ENCODE results near the gene CCDC190.
"Not testable (repeated sequence)": the region's sequence is repeated elsewhere in the genome, so short reads cannot be mapped to it uniquely, and the experiment has no call there.

Gene CCDC190

GRCh38 chr1:162876751-162877150 lies 15.8 kb upstream of the CCDC190 start:
- no peak for DNase-seq

GRCh38 chr1:162873671-162874666 lies 13.0 kb upstream of the CCDC190 start:
- DNase-seq, result peak; percentile 60 to 90

- no peak for DNase-seq
These were observed 12.0 kb upstream of the CCDC190 start for GRCh38 chr1:162872981-162873380.

- DNase-seq, result not testable (repeated sequence)
These were observed 10.4 kb upstream of the CCDC190 start for GRCh38 chr1:162871417-162871816.

- no peak for DNase-seq
These were observed 8.0 kb upstream of the CCDC190 start for GRCh38 chr1:162868972-162869371.

- no peak for DNase-seq
These were observed 650 bp upstream of the CCDC190 start for GRCh38 chr1:162861625-162862024.

GRCh38 chr1:162859191-162859590 lies 1.8 kb downstream of the CCDC190 start:
- no peak for DNase-seq

- DNase-seq, result no peak
These were observed 3.1 kb downstream of the CCDC190 start for GRCh38 chr1:162857850-162858249.

GRCh38 chr1:162856260-162856659 lies 4.7 kb downstream of the CCDC190 start:
- DNase-seq, result no peak

- DNase-seq, result no peak
These were observed 5.4 kb downstream of the CCDC190 start for GRCh38 chr1:162855461-162856150.

- DNase-seq, result peak; percentile 77 to 86
These were observed 6.6 kb downstream of the CCDC190 start for GRCh38 chr1:162854245-162854882.

- DNase-seq, result no peak
These were observed 9.6 kb downstream of the CCDC190 start for GRCh38 chr1:162851341-162851740.

- DNase-seq, result no peak
These were observed 11.3 kb downstream of the CCDC190 start for GRCh38 chr1:162849711-162850110.

- peak; percentile 81 for DNase-seq
These were observed 13.0 kb downstream of the CCDC190 start for GRCh38 chr1:162847839-162848453.

GRCh38 chr1:162846256-162847212 lies 14.4 kb downstream of the CCDC190 start:
- no peak for DNase-seq

- DNase-seq, result no peak
These were observed 16.8 kb downstream of the CCDC190 start for GRCh38 chr1:162844153-162844552.

GRCh38 chr1:162840250-162840839 lies 20.6 kb downstream of the CCDC190 start:
- no peak for DNase-seq

- no peak for DNase-seq
These were observed 22.1 kb downstream of the CCDC190 start for GRCh38 chr1:162838863-162839262.

GRCh38 chr1:162835157-162835899 lies 25.6 kb downstream of the CCDC190 start:
- DNase-seq, result no peak

GRCh38 chr1:162832470-162832869 lies 28.5 kb downstream of the CCDC190 start:
- no peak for DNase-seq

- no peak for DNase-seq
These were observed 31.7 kb downstream of the CCDC190 start for GRCh38 chr1:162829268-162829667.
